GM18511 (cell line): ENCODE measurements around the gene HSPA12A.

ENCODE experiments used
- ATAC-seq: cut with Tn5 transposase; IDR thresholded peaks from one replicate; pipeline ENCODE4 v1.9.1; 2021; ENCODE audit warnings: mild to moderate bottlenecking, moderate library complexity; ENCODE audit not compliant: unreplicated experiment

Gene HSPA12A

DNA sequence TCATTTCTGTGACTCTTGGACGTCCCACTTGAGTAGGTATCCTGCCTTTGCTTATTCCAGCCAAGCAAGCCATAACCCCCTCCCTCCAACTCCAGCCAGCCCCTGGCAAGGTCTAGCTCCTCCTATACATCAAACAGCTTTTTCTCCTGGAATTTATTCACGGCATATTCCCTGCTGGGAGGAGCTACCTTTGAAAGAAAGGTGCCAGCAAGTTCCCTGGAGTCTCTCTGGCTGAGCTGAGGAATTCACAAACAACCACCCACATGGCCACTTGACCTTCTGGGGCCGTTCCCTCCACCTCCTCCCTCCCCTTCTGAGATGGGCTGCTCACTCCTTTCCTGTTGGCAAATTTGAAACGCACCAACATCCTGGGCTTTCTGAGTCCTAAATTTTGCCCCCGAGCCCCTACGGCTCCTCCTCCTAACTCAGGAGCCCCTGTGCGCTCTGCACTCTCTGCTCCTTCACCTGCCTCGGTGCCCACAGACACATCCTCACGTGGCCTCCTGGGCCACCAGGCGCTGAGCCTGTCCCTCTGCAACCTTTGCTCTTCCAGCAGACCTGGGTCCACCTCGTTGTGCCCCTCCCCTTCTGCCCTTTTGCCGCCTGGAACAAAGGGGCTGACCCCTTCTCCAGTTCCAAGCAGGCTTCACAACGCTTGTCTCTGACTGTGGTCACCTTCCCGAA is 48.0 kb downstream of the HSPA12A start:
- ATAC-seq: no peak

DNA sequence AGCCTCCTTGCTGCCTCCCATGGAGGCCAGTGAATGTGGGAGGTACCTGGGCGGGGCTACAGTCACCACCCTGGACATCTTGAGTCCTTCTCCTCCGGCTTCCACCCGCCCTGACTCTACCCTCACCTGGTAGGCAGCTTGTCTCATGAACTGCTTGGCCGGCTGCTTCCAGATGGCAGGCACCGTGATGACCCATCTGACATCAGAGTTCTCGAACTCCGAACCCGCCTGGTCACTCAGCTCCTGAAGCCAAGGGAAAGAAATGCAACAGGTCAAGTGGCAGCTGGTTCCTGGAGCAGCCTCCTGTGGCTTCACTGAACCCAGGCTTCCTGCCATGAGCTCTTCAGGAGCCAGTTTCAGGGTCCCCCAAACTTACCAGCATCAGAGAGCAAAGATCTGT is 50.1 kb downstream of the HSPA12A start:
- ATAC-seq: no peak

GRCh38 chr10:116691635-116692034 is 50.7 kb downstream of the HSPA12A start:
- ATAC-seq: no peak

DNA sequence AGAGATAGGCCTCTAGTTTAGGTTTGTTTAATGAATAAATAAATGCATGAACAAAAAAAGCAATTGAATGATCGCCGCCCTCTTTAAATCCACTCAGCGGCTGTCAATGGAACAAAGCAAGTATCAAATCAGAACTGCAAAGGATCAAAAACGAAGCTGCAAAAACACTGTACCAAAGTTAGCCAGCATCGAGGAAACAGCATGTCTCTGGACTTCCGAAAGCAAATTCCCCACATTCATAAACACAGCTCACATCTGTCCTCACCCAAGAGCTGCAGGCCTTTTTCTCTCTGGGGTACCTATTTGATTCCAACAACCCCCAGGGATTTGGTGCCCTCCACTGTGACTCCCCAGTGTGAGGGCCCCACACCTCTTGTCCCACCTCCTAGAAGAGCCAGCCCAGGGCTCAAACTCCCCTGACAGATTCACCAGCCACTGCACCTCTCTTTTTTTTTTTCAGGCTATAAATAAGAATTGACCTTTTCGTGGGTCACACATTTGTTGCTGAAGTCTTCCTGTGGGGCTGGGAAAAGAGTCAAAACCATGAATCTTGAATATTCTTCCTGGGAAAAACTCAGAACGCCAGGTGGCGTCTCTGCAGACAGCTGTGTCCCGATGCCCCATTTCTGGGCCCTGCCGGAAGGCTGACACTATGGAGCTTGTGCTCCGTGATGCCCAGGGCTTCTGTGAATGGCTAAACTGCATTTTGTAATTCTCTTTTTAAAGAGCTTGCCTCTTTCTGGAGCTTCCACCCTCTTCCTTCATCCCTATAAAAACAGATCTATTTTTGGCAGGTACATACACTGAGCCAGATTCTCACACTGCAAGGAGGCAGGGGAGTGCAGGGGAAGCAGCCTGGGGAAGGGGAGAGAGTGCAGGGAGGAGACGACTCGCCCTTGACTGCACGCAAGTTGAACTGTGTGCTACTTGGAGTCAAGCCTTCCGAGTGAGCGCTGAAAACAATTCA is 51.7 kb downstream of the HSPA12A start:
- no peak for ATAC-seq

DNA sequence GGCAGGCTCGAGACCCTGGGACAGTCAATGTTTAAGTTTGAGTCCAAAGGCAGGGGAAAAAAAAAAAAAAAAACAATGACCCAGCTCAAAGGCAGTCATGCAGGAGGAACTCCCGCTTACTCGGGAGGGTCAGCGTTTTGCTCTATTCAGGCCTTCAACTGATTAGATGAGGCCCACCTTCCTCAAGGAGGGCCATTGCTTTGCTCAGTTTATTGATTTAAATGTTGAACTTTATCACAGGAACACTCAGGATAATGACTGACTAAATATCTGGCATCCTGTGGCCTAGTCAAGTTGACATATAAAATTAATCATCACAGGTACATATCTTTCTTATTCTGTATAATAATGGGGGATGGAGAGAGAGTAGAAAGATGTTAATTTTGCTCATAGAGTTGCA is 52.6 kb downstream of the HSPA12A start:
- ATAC-seq: no peak

GRCh38 chr10:116688741-116689495 is 53.4 kb downstream of the HSPA12A start:
- no peak for ATAC-seq

DNA sequence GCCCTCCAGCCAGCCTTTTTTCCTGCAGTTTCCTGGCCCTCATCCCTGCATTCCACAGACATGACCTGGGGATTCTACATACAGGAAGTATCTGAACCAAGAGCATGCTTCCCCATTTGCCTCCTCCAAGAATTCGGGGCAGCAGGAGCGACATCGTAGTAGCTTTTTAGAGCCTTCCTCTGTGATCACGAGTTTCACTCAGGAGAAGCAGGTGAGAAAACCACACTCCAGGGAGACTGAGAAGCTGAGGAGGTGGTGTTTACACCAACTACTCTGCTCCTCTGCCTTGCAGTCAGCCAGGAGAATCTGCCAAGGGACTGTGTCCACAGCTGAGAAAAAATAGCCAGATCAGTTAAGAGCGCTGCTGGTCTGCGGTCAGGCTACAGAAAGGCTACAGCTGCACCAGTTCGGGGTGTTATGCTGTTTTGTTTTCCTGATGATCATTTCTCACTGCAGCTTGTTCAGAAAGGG is 54.1 kb downstream of the HSPA12A start:
- ATAC-seq: no peak

DNA sequence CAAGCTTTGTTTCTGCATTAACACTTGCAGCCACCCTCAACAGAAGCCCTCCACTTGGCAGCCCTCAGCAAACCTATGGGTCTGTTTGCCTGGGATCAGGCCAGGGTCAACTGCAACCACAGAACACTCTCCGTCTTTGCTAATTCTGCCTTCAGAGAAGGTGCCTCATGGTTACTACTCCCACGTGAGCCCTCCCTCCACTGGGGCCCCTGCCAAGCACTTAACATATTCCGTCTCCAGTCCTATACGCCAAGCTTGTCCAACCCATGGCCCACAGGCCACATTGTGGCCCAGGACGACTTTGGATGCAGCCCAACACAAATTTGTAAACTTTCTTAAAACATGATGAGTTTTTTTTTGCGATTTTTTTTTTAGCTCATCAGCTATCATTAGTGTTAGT is 54.7 kb downstream of the HSPA12A start:
- ATAC-seq: no peak

- no peak for ATAC-seq
Observed at GRCh38 chr10:116686632-116687031, 55.7 kb downstream of the HSPA12A start.

DNA sequence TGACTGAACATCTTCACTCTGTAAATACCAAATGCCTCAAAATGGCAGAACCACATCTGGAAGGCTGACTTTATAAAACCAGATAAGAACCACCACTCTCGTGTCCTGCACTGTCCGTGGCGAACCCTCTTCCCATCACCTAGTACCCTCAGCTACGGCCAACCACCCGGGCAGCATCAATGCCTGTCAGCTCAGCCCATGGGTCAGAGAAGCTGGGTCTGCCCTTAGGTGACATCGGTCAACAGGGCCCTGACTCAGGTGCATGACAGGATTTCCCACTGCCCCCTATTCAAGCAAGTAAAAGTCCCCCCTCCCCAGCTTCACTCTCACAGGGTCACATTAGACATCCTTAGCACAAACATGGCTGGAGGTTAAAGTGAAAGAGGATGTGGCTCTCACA is 56.6 kb downstream of the HSPA12A start:
- no peak for ATAC-seq

- ATAC-seq: no peak
Observed at GRCh38 chr10:116684781-116685180, 57.6 kb downstream of the HSPA12A start.

GRCh38 chr10:116683821-116684220 is 58.5 kb downstream of the HSPA12A start:
- ATAC-seq: no peak

DNA sequence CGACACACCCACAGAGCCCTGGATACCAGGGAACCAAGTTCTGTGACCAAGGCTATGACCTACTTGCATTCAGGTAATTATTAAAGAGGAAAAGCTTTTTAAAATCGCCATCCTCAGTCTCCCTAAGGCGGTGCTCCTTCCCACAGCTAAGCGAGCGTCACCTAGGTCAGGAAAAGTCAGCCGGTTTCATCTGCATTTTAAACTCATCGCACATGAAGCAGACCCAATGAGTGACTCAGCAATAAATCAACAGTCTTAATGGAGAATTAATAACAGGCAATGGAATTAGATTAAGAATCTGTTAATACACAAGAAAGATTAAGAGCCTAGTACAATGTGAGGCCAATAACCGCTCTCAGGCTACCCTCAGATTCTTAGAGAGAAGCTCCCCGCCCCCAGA is 59.2 kb downstream of the HSPA12A start:
- no peak for ATAC-seq

DNA sequence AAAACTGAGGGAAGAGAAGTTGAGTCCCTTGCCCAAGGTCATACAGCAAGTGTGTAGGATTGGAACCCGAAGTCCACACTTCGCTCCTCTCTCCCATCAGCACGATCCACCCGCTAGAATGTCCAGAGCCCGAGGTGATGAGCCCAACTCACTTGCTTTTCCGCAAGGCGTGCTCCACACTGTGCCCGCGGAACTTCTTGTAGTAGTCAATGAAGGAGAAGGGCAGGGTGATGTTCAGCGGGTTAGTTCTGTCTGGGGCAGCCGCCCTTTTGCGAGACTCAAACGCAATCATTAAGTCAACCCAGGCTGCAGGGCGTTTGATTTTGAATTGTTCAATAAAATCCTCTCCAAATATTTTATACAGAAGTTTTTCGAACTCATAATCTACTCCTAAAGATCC is 63.0 kb downstream of the HSPA12A start:
- ATAC-seq: no peak

GRCh38 chr10:116676633-116677032 is 65.7 kb downstream of the HSPA12A start:
- no peak for ATAC-seq

GRCh38 chr10:116676118-116676517 is 66.2 kb downstream of the HSPA12A start:
- no peak for ATAC-seq

DNA sequence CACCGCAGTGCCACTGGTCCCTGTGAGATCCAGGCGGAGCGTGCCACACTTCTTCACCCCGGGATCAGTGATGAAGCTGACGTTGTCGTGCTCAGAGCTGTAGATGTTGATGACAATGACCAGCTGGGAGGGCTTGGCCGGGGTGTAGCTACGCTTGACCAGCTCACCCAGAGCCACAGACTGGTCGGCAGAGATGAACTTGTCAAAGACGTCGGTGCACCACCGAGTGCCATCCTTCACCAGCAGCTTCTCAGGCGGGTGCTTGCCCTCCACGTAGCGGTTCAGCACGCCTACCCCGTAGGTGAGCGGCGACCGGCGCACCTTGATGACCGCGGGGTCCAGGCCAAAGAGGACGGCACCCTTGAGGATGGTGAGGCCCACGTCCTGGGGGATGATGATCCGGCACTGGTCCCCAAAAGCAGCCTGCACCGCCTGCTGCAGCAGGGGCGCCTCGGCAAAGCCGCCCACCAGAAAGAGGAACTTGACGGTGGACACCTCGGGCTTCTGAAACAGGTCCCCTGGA is 67.4 kb downstream of the HSPA12A start:
- ATAC-seq: no peak

- no peak for ATAC-seq
Observed at GRCh38 chr10:116673866-116674265, 68.5 kb downstream of the HSPA12A start.

- ATAC-seq: no peak
Observed at GRCh38 chr10:116672891-116673290, 69.5 kb downstream of the HSPA12A start.

DNA sequence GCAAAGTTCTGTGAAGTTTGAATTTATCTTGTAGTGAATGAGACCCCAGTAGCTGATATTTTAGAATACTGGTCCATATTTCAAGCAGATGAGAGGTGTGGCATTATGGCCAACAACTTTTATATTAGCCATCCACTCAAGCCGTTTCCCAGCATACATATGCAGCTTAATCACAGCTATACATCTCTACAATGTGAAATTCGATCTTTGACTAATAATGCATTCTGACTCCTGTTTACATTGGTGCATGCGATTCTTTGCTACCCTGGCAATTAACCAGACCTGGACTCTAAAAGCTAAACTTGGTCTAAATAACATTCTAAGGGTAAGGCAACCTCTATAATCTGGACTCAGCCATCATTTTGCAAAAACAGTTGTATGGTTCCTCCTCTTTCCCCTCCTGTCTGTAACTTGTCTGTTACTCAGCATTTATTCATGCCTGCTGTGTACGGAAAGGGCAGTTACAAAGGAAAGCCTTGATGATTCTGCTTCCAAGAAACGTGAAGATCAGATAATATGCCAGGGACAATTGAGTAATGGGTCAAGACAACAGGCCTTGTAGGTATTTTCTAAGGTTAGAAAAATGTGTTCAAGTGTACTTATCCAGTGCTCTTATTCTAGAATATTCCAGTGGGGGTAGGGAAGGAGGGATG is 71.0 kb downstream of the HSPA12A start:
- no peak for ATAC-seq

DNA sequence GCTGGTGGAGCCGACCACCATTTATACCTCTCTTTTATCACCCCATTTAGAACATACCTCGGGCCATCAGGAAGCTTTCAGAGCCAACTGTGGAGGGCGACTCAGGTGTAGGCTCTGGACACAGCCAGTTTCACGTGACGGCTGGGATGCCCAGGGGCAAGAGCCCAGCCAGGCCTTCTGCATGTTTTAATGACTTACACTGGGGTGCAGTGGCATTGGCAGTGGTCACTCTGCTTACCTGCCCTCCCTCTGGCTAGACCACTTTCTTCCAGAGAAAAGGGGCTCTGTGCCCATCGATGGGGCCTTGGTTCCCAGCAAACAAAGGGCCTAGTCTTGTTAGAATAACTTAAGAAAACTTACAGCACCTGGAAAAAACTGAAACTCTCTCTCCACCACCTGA is 71.7 kb downstream of the HSPA12A start:
- no peak for ATAC-seq
